ENCODE results near the gene ARSK. TPM values are rescaled to one million over a fixed set of nuclear protein-coding genes. Genes with fewer than 3 reads are reported as not detected.

ARSK gene
- total RNA-seq, 1 experiment from 2014 or later, result 8.5 TPM

GRCh38 chr5:95590880-95591279, 36.0 kb downstream of the ARSK start:
- no peaks in the 10 kb centered on the region; a peak in 3 of 7 replicates for H3K36me3 Mint-ChIP-seq (ENCODE audit: insufficient read depth in 1 of 3, low read depth in 3 of 3)
- H3K27ac Mint-ChIP-seq, result no peak overlapping the region
- Histone ChIP-seq H4K20me1 (ENCODE audit: control insufficient read depth, insufficient read depth, insufficient read length) (no peaks in the 10 kb centered on the region), H4K5ac (ENCODE audit: insufficient read length, low read depth, low read length) (no peak overlapping the region), H2BK20ac (ENCODE audit: low read depth, low read length, poor library complexity, severe bottlenecking) (no peak overlapping the region), H2AK5ac (ENCODE audit: insufficient read length, low read length) (no peak overlapping the region), H3K9me3 (ENCODE audit: control insufficient read depth, low read depth, low read length) (no peaks in the 10 kb centered on the region), H3K23ac (ENCODE audit: insufficient read length, low read depth, low read length) (no peak overlapping the region), H3T11ph (ENCODE audit: low read length) (no peak overlapping the region), H3K14ac (ENCODE audit: insufficient read depth, low read length) (no peak overlapping the region), H3K4ac (ENCODE audit: low read depth, low read length) (no peak overlapping the region), H2BK15ac (ENCODE audit: low read depth, low read length) (no peak overlapping the region), H2BK5ac (ENCODE audit: insufficient read length, low read length) (no peak overlapping the region), H3K27me3 (ENCODE audit: insufficient read depth, low read length) (no peaks in the 10 kb centered on the region), H3K4me1 (ENCODE audit: insufficient read depth, low read length) (no peaks in the 10 kb centered on the region), H3K79me2 (ENCODE audit: insufficient read depth, low read length) (no peaks in the 10 kb centered on the region), H3K56ac (ENCODE audit: insufficient read length, low read depth, low read length) (no peak overlapping the region), H4K91ac (ENCODE audit: insufficient read length, low read depth, low read length) (no peak overlapping the region), H3K9ac (ENCODE audit: extremely low read depth, insufficient read length, low read length) (no peak overlapping the region), H4K8ac (replicated peaks; ENCODE audit: insufficient read length, low read depth, low read length) (no peak overlapping the region), H3K79me1 (ENCODE audit: insufficient read depth, low read depth, low read length, poor library complexity, severe bottlenecking) (no peaks in the 10 kb centered on the region), H3K18ac (ENCODE audit: insufficient read length, low read depth, low read length) (no peak overlapping the region), H3K23me2 (ENCODE audit: insufficient read length, low read depth, low read length, poor library complexity, severe bottlenecking) (no peaks in the 10 kb centered on the region), H3K4me2 (ENCODE audit: insufficient read depth, insufficient read length, low read length) (no peak overlapping the region), H2AFZ (ENCODE audit: low read length) (no peak overlapping the region), H2BK12ac (ENCODE audit: insufficient read length, low read depth, low read length) (no peak overlapping the region), H2BK120ac (ENCODE audit: low read depth, low read length, poor library complexity, severe bottlenecking) (no peak overlapping the region), H3K27ac (ENCODE audit: insufficient read length, low read depth, low read length) (no peak overlapping the region)
- H3K4me3 Mint-ChIP-seq, result no peak overlapping the region
- peaks cover 4% of the 10 kb centered on the region in 2 experiments; a peak in 2 of 4 replicates for H3K4me1 Mint-ChIP-seq
- DNase-seq, result no peak
- H3K27me3 Mint-ChIP-seq (ENCODE audit: low read depth), result no peaks in the 10 kb centered on the region
- TF ChIP-seq, protein P1, sequence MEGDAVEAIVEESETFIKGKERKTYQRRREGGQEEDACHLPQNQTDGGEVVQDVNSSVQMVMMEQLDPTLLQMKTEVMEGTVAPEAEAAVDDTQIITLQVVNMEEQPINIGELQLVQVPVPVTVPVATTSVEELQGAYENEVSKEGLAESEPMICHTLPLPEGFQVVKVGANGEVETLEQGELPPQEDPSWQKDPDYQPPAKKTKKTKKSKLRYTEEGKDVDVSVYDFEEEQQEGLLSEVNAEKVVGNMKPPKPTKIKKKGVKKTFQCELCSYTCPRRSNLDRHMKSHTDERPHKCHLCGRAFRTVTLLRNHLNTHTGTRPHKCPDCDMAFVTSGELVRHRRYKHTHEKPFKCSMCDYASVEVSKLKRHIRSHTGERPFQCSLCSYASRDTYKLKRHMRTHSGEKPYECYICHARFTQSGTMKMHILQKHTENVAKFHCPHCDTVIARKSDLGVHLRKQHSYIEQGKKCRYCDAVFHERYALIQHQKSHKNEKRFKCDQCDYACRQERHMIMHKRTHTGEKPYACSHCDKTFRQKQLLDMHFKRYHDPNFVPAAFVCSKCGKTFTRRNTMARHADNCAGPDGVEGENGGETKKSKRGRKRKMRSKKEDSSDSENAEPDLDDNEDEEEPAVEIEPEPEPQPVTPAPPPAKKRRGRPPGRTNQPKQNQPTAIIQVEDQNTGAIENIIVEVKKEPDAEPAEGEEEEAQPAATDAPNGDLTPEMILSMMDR (conservative IDR thresholded peaks at IDR 0.05), result no peak
- no CpG with 5 or more reads among the region's 1 CpG for WGBS (ENCODE audit: extremely low coverage, insufficient read length, low lambda C conversion rate)
- no peaks in the 10 kb centered on the region; a peak in 1 of 5 replicates for H3K9me3 Mint-ChIP-seq

Data from H9 (cell line).